GM13976 (cell line): ENCODE measurements around the gene PLB1.

Experiments used
- DNase-seq: peaks from one replicate; pipeline ENCODE4 v3.0.0; 2012; ENCODE audit warnings: low spot score
- in situ Hi-C: fragments of 300-500 bp; cut with MboI; formaldehyde crosslinking; loops from one replicate; pipeline ENCODE4 v1.12.0; 2022; ENCODE audit warnings: low sequenced_read_pairs, mixed read lengths, inconsistent platforms; ENCODE audit not compliant: unreplicated experiment
- TF ChIP-seq, protein P1 (sequence below): IDR thresholded peaks from 2 replicates; pipeline ENCODE4 v1.5.1; 2012; ENCODE audit warnings: borderline replicate concordance, mild to moderate bottlenecking; ENCODE audit not compliant: insufficient read depth; ENCODE audit errors: extremely low read depth, missing control alignments, control extremely low read depth

PLB1 gene

DNA sequence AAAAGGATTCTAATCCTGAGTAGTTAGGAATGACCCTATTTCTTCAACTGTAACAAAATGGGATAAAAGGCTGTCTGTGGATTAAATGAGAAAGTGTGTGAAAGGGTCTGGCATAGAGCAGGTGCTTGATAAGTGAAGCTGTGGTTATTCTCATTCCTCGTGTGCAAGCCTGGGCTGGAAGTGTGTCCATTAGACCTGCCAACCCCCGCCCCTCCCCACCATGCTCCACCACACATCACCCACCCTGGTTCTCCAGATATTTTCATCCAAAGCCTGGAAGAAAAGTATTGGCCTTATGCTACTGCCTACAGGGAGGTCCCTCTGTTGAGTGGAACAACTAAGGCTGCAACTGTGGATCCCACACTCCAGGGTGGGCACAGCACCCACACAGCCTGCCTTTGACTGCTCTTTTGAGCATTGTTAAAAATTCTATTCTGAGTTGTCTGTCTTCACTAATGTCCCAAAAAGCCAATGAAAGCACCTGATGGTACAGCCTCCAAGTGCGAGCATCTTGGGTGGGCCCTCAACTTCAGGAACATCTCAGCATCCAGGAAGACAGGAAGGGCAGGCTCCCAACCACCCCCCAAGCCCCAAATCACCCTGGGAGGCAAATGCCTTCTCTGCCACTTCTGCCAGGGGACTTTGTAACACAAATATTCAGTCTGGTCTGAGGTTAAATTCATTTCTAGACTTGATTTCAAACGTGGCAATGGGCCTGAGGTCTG is 153.0 kb downstream of the PLB1 start:
- DNase-seq, result no peak
- in situ Hi-C loops, result no loop called here
- TF ChIP-seq, protein P1, sequence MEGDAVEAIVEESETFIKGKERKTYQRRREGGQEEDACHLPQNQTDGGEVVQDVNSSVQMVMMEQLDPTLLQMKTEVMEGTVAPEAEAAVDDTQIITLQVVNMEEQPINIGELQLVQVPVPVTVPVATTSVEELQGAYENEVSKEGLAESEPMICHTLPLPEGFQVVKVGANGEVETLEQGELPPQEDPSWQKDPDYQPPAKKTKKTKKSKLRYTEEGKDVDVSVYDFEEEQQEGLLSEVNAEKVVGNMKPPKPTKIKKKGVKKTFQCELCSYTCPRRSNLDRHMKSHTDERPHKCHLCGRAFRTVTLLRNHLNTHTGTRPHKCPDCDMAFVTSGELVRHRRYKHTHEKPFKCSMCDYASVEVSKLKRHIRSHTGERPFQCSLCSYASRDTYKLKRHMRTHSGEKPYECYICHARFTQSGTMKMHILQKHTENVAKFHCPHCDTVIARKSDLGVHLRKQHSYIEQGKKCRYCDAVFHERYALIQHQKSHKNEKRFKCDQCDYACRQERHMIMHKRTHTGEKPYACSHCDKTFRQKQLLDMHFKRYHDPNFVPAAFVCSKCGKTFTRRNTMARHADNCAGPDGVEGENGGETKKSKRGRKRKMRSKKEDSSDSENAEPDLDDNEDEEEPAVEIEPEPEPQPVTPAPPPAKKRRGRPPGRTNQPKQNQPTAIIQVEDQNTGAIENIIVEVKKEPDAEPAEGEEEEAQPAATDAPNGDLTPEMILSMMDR, result no peak

DNA sequence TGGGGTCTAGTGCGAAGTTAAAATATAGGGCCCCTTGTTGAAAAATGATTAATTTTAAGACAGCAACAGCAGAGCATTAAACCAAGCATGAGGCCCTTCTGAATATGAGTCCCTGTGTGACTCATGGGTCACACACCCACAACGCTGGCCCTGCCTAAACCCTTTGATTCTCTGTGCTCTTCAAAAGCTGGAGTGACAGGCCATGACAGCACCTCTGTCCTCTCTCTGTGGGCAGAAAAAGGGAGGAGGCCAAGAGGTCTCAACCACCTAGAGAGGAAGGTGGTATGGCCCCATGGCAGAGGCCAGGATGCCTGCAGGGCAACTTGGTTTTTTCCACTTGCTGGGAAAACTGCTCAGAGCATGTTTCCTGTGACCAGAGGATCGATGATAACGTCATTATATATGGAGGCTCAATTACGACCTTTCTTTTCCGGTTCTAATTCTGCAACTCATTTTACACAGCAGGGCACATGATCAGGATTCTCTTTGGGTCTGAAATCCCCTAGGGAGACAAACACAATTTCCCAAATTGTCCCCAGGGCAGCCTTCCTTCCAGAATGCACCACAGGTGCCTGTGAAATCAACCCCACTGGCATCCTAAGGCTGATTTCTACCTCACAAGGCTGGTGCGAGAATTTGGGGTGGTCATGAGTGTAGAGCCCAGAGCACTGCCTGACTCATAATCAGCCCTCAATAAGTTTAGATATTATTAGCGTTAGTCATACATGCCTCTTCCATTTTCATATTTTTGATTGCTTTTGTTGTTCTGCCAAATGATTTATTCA is 153.8 kb downstream of the PLB1 start:
- TF ChIP-seq, protein P1, result no peak
- in situ Hi-C loops, result no loop called here
- peak; percentile 52 for DNase-seq

DNA sequence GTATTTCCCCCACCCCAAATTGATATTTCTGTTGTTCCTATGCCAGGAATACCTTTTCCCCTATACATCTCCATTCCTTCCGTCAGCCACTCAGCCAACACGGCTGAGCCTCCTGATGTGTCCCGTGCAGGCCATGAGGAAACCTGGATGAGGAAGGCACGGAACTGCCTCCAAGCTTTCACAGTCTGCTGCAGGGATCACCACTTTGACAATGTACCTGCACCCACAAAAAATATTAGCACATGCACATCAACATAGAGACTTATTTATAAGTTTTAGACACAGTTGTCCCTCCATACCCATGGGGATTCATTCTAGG is 154.4 kb downstream of the PLB1 start:
- in situ Hi-C loops, result no loop called here
- DNase-seq, result no peak
- TF ChIP-seq, protein P1, result no peak

DNA sequence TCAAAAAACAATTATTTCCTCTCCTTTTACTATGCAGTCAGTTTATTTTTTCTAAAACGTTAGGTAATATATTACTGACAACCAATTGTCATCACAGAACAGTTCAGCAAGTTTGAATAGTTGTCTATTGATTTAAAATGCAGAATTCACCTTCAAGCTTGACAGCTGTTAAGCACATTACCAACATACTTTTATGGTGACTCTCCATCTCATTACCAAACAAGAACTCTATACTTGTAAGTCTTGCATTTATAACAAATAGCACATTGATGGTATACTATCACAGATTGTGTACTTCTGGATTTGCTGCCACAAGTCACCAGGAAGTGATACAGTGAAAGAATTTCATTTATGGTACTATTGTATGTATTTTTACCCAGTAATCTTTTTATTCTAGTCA is 156.4 kb downstream of the PLB1 start:
- no peak for DNase-seq

DNA sequence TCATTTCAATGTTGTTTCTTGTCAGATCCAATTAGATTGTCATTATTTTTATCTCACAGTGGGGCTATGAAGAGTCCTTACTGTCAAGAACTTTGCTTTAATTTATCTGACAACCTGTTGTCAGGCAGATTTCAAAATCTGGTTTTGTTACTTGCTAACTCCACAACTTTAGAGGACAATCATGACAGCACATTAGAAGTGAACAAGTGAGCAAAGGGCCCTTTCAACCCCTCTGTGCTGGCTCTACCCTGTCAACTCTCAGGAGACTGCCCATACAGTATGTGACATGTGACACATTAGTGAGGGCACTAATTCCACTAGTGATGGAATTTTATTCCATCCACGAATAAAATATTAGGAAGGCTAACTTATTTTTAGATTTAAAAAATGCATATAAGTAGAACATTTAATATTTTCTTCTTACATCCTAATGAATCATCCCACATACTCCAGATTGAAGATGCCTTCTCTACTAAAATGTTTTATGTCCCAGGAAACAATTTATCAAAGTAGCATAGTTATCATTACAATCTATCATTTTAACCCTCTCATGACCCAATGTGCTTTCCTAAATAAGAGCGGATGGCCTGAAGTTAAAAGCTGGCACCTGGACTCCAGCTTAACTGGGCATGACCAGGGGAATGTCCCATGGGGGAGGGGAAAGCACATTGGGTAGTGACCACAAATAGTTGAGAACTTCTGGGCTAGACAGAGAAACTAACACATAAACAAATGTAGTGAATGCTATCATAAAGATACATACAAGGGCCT is 158.2 kb downstream of the PLB1 start:
- DNase-seq, result no peak
- in situ Hi-C loops, result no loop called here
- TF ChIP-seq, protein P1, result no peak

More for the DNA sequence above, 156.4 kb downstream of the PLB1 start:
- in situ Hi-C loops, result no loop called here
- TF ChIP-seq, protein P1, result no peak

DNA sequence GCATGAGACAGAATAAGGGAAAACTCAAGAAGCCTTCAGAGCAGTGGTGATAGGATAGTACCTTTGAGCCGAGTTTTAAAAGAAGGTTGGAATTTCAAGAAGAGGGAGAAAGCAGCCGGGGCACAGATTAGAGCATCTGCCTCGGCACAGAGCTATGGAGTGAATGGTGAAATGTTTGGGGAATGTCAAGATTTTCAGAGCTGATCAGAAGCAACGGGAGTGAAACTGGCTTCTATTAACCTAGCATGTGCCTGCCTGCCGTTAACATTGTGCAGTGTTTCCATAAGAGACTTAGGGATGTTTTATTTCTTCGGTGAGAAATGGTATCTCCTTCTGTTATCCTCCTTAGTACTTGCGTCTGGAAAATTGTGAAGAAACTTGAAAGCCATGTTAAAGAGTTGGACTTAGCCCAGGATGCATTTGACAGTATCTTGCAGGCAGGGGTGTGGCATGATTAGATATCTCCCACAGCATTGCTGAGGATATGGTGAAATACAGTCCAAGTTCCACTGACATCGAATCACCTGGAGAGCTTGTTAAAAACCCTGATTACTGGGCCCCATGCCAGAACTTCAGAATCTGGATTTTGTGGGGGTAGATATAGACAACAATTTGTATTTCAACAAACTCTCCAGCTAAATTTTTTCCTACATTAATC is 158.9 kb downstream of the PLB1 start:
- TF ChIP-seq, protein P1, result no peak
- no peak for DNase-seq
- in situ Hi-C loops, result no loop called here
